ENCODE data around the gene NUP35.

GRCh38 chr2:183193904-183194303 is 69.7 kb downstream of the NUP35 start:
- TF ChIP-seq CTCF (conservative IDR thresholded peaks at IDR 0.05; ENCODE audit: low read length) (no peak), EZH2phosphoT487 (IDR thresholded peaks at IDR 0.05; ENCODE audit: borderline replicate concordance, low read depth, low read length) (no peak)
